Activated naive CD4-positive, alpha-beta T cell treated with anti-CD3 and anti-CD28 coated beads, Interleukin-2, amount 10 ng/mL, durations not matched to agents 5 hours and 36 hours (primary cell): ENCODE results near the gene GLE1. TPM values are rescaled to one million over a fixed set of nuclear protein-coding genes. Genes with fewer than 3 reads are reported as not detected.

ENCODE experiments used
- total RNA-seq, 2 experiments: library from RNA; stranded (reverse); gene quantifications; one replicate each; pipeline ENCODE4 v1.2.3, GENCODE V29; 2021

GLE1 gene, protein sequence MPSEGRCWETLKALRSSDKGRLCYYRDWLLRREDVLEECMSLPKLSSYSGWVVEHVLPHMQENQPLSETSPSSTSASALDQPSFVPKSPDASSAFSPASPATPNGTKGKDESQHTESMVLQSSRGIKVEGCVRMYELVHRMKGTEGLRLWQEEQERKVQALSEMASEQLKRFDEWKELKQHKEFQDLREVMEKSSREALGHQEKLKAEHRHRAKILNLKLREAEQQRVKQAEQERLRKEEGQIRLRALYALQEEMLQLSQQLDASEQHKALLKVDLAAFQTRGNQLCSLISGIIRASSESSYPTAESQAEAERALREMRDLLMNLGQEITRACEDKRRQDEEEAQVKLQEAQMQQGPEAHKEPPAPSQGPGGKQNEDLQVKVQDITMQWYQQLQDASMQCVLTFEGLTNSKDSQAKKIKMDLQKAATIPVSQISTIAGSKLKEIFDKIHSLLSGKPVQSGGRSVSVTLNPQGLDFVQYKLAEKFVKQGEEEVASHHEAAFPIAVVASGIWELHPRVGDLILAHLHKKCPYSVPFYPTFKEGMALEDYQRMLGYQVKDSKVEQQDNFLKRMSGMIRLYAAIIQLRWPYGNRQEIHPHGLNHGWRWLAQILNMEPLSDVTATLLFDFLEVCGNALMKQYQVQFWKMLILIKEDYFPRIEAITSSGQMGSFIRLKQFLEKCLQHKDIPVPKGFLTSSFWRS
- total RNA-seq, result 10 to 100 TPM; 37.5 to 41.3 TPM

GRCh38 chr9:128504485-128505413 lies at the start of gene GLE1:
GLE1 (plus strand) TSS chr9:128504719; CDS start chr9:128504806, 87 bp downstream.

DNA sequence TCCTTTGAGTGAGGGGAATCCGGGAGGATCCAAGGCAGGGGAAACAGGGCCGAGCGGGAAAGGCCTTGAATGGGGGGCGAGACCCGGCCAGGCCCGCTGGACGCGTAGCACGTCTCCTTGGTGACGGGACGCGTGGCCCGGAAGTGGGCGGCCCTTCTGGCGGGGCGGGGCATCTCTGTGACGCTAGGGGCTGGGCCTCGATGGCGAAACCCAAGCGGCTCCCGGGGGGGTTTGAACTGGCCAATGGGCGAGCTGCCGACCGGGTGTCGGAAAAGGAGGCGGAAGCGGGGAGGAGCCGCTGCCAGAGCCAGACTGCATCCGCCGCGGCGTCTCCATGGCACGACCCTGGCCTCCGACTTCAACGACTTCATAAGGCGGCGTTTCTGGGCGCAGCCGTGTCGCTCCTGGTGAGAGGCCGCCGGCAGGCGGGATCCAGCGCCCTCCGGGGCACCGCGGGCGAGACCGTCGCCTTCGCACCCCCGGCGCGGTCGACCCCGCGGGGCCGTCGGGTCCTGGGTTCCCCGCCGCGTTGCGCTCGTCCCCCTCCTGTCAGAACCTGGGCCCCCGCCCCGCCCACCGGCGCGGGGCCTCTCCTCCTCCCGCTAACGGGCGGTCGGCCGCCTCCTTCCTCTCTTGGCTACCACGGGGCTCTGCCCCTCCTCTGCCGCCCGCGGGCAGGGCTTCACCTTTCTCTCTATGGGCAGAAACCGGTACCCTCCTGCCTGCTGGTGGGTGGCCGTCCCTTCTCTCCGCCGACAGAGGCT lies 48.5 kb upstream of the GLE1 start, which contains the start of gene ODF2:
ODF2 (plus strand) TSS at position 158 of the 764 bp plus-strand sequence; CDS start at position 244, 86 bp downstream.

DNA sequence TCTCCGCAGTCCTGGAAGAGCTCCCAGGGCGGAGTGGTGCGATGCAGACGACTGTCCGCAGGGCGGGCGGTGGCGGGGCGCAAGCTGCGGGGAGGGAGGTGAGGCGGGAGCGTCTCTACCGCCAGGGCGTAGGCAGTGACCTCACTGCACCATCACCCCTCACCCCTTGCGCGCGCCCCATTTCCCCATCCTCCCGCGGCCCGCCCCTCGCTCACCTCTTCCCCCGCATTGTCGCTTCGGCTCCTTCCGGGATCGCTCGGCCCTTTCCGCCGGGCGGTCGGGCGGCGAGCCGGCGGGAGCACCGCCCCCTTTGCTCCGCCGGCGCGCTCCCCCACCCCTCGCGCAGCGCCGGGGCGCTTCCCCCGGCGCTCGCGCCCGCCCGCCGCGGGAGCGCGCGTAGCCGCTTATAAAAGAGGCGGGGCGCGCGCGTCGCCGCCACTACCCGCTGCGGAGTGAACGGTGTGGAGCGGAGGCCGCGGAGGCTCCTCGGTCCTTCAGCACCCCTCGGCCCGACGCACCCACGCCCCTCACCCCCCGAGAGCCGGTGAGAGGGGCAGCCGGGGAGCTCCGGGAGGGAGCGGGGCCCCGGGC lies 47.7 kb downstream of the GLE1 start, which contains the start of gene SPTAN1:
SPTAN1 (plus strand) TSS at position 435 of the 591 bp plus-strand sequence. CDS start 14,154 bp downstream, outside the sequence.

Other genes starting within 250 kb of the GLE1 start
- 10 to 100 TPM; 40.3 to 47.1 TPM for gene GOLGA2, start 228.7 kb upstream of the GLE1 start, total RNA-seq
- gene SWI5, start 228.4 kb upstream of the GLE1 start, total RNA-seq, result 10 to 100 TPM; 10.9 to 12.1 TPM
- gene TRUB2, start 182.3 kb upstream of the GLE1 start, total RNA-seq, result 10 to 100 TPM; 21.5 to 23.2 TPM
- 10 to 100 TPM; 34.7 to 35.2 TPM for gene COQ4, start 181.9 kb upstream of the GLE1 start, total RNA-seq
- 10 to 100 TPM; 11.5 to 14.4 TPM for gene SLC27A4, start 164.2 kb upstream of the GLE1 start, total RNA-seq
- gene URM1, start 133.3 kb upstream of the GLE1 start, total RNA-seq, result 10 to 100 TPM; 72.6 to 75.8 TPM
- under 1 TPM; 0.39 to 0.58 TPM for gene CERCAM, start 83.9 kb upstream of the GLE1 start, total RNA-seq
- gene ODF2, start 48.7 kb upstream of the GLE1 start, total RNA-seq, result 10 to 100 TPM; 46.8 to 52.0 TPM
- gene SPTAN1, start 47.9 kb downstream of the GLE1 start, total RNA-seq, result 100 to 1,000 TPM; 310 to 334 TPM
- gene DYNC2I2, start 152.1 kb downstream of the GLE1 start, total RNA-seq, result 10 to 100 TPM; 44.3 to 46.0 TPM
- gene SET, start 184.5 kb downstream of the GLE1 start, total RNA-seq, result 100 to 1,000 TPM; 412 to 435 TPM
- 1 to 10 TPM; 4.3 to 5.2 TPM for gene PKN3, start 197.8 kb downstream of the GLE1 start, total RNA-seq
- 10 to 100 TPM; 59.9 to 60.3 TPM for gene ZDHHC12, start 219.4 kb downstream of the GLE1 start, total RNA-seq